ENCODE results near the gene RNASE8.

- TF ChIP-seq, protein P1, sequence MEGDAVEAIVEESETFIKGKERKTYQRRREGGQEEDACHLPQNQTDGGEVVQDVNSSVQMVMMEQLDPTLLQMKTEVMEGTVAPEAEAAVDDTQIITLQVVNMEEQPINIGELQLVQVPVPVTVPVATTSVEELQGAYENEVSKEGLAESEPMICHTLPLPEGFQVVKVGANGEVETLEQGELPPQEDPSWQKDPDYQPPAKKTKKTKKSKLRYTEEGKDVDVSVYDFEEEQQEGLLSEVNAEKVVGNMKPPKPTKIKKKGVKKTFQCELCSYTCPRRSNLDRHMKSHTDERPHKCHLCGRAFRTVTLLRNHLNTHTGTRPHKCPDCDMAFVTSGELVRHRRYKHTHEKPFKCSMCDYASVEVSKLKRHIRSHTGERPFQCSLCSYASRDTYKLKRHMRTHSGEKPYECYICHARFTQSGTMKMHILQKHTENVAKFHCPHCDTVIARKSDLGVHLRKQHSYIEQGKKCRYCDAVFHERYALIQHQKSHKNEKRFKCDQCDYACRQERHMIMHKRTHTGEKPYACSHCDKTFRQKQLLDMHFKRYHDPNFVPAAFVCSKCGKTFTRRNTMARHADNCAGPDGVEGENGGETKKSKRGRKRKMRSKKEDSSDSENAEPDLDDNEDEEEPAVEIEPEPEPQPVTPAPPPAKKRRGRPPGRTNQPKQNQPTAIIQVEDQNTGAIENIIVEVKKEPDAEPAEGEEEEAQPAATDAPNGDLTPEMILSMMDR (conservative IDR thresholded peaks at IDR 0.05; ENCODE audit: low read depth, low read length): no peak
- no peak for TF ChIP-seq MAZ (IDR thresholded peaks at IDR 0.05; ENCODE audit: borderline replicate concordance, low read depth, low read length)
- no peak for TF ChIP-seq POLR2A (IDR thresholded peaks at IDR 0.05; ENCODE audit: low read depth, low read length)
- TF ChIP-seq CEBPB (IDR thresholded peaks at IDR 0.05; ENCODE audit: low read depth, low read length): no peak
- TF ChIP-seq, protein P2, sequence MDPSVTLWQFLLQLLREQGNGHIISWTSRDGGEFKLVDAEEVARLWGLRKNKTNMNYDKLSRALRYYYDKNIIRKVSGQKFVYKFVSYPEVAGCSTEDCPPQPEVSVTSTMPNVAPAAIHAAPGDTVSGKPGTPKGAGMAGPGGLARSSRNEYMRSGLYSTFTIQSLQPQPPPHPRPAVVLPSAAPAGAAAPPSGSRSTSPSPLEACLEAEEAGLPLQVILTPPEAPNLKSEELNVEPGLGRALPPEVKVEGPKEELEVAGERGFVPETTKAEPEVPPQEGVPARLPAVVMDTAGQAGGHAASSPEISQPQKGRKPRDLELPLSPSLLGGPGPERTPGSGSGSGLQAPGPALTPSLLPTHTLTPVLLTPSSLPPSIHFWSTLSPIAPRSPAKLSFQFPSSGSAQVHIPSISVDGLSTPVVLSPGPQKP (IDR thresholded peaks at IDR 0.05; ENCODE audit: borderline replicate concordance, low read depth, low read length): no peak
- TF ChIP-seq MXI1 (IDR thresholded peaks at IDR 0.05; ENCODE audit: borderline replicate concordance, low read depth, low read length): no peak
- no peak for TF ChIP-seq RFX5 (IDR thresholded peaks at IDR 0.05; ENCODE audit: low read depth, low read length)
- no peak for TF ChIP-seq USF2 (IDR thresholded peaks at IDR 0.05; ENCODE audit: low read depth, low read length)
- TF ChIP-seq RAD21 (IDR thresholded peaks at IDR 0.05; ENCODE audit: low read length): no peak
- no peak for TF ChIP-seq MAFK (IDR thresholded peaks at IDR 0.05; ENCODE audit: low read depth, low read length)
- no peak for TF ChIP-seq BHLHE40 (IDR thresholded peaks at IDR 0.05; ENCODE audit: low read depth, low read length)
- TF ChIP-seq CHD1 (IDR thresholded peaks at IDR 0.05; ENCODE audit: low read depth, low read length): no peak
These were observed 22.9 kb upstream of the RNASE8 start, which contains the start of gene RNASE13 for GRCh38 chr14:21034707-21035106.
